HG03378 (cell line): ENCODE data around the gene OGA.

Source experiments
- ATAC-seq: cut with Tn5 transposase; IDR thresholded peaks from one replicate; pipeline ENCODE4 v1.9.1; 2021; ENCODE audit warnings: mild to moderate bottlenecking, moderate library complexity; ENCODE audit not compliant: unreplicated experiment

Gene OGA

GRCh38 chr10:101837748-101838147 is 19.5 kb upstream of the OGA start:
- no peak for ATAC-seq

- no peak for ATAC-seq
These were observed 17.1 kb upstream of the OGA start for GRCh38 chr10:101835362-101835761.

- no peak for ATAC-seq
These were observed 16.1 kb upstream of the OGA start for GRCh38 chr10:101834341-101834740.

GRCh38 chr10:101833466-101833865 is 15.2 kb upstream of the OGA start:
- no peak for ATAC-seq

GRCh38 chr10:101832325-101832771 is 14.1 kb upstream of the OGA start:
- ATAC-seq = no peak

GRCh38 chr10:101831169-101831811 is 13.0 kb upstream of the OGA start:
- no peak for ATAC-seq

GRCh38 chr10:101830322-101831168 is 12.3 kb upstream of the OGA start:
- peak; percentile 48 for ATAC-seq

GRCh38 chr10:101829561-101830315 is 11.5 kb upstream of the OGA start:
- ATAC-seq = peak; percentile 4

GRCh38 chr10:101828766-101829551 is 10.7 kb upstream of the OGA start:
- ATAC-seq = no peak

GRCh38 chr10:101827919-101828600 is 9.8 kb upstream of the OGA start:
- no peak for ATAC-seq

GRCh38 chr10:101826852-101827434 is 8.7 kb upstream of the OGA start:
- no peak for ATAC-seq

- no peak for ATAC-seq
These were observed 6.5 kb upstream of the OGA start for GRCh38 chr10:101824736-101825135.

GRCh38 chr10:101818872-101819633 is 809 bp upstream of the OGA start:
- peak; percentile 12 for ATAC-seq

- no peak for ATAC-seq
These were observed 716 bp downstream of the OGA start for GRCh38 chr10:101817337-101818118.

GRCh38 chr10:101816913-101817336 is 1.3 kb downstream of the OGA start:
- ATAC-seq = no peak

- ATAC-seq = no peak
These were observed 1.9 kb downstream of the OGA start for GRCh38 chr10:101816376-101816775.

- peak; percentile 28 for ATAC-seq
These were observed 3.7 kb downstream of the OGA start for GRCh38 chr10:101814466-101815071.

- no peak for ATAC-seq
These were observed 5.6 kb downstream of the OGA start for GRCh38 chr10:101812606-101813005.
